Mesodermal cell (in vitro differentiated cells): ENCODE data around the gene SPPL2C.

Source experiments
- H3K27ac ChIP-seq: 2 replicates; pipeline ENCODE4 v1.7.0; 2013; ENCODE audit warnings: mild to moderate bottlenecking, low read depth, low read length, moderate library complexity; ENCODE audit not compliant: severe bottlenecking
- H3K36me3 ChIP-seq: 2 replicates; pipeline ENCODE4 v1.7.1; 2013; ENCODE audit warnings: mild to moderate bottlenecking, low read length, moderate library complexity; ENCODE audit not compliant: control insufficient read depth, insufficient read depth
- H3K4me1 ChIP-seq: one replicate; pipeline ENCODE4 v1.7.1; 2013; ENCODE audit warnings: mild to moderate bottlenecking, low read length; ENCODE audit not compliant: insufficient read depth, control insufficient read depth, poor library complexity, severe bottlenecking
- H3K4me3 ChIP-seq: 2 replicates; pipeline ENCODE4 v1.7.0; 2013; ENCODE audit warnings: low read length, control low read depth, mild to moderate bottlenecking; ENCODE audit not compliant: insufficient read depth, poor library complexity, severe bottlenecking; ENCODE audit errors: extremely low read depth
- H3K9me3 ChIP-seq: 2 replicates; pipeline ENCODE4 v1.7.1; 2013; ENCODE audit warnings: mild to moderate bottlenecking, low read length, moderate library complexity; ENCODE audit not compliant: control insufficient read depth
- WGBS, 2 experiments: methylation state at CpG; one replicate each; pipeline ENCODE4 v1.1.5; 2013; ENCODE audit warnings: missing lambda C conversion rate in 2 of 2; ENCODE audit not compliant: insufficient coverage in 2 of 2; 5-methylcytosine and 5-hydroxymethylcytosine counted together

Gene SPPL2C

GRCh38 chr17:45850011-45850410 lies 5.3 kb downstream of the SPPL2C start:
- Histone ChIP-seq H3K4me3 (no peak overlapping the region), H3K9me3 (no peaks in the 10 kb centered on the region), H3K36me3 (no peaks in the 10 kb centered on the region), H3K27ac (no peak overlapping the region), H3K4me1 (no peaks in the 10 kb centered on the region)
- WGBS, 2 experiments, result 83 to 94% methylated on average over 2 to 4 of the region's 4 CpGs

GRCh38 chr17:45850468-45850867 lies 5.8 kb downstream of the SPPL2C start:
- Histone ChIP-seq H3K27ac (no peak overlapping the region), H3K36me3 (no peaks in the 10 kb centered on the region), H3K4me1 (no peaks in the 10 kb centered on the region), H3K9me3 (no peaks in the 10 kb centered on the region), H3K4me3 (no peak overlapping the region)
- 78 to 90% methylated on average over 3 to 4 of the region's 5 CpGs for WGBS, 2 experiments

GRCh38 chr17:45851022-45851421 lies 6.3 kb downstream of the SPPL2C start:
- 73 to 100% methylated on average over 2 to 6 of the region's 6 CpGs for WGBS, 2 experiments
- Histone ChIP-seq H3K27ac (no peak overlapping the region), H3K36me3 (no peaks in the 10 kb centered on the region), H3K4me3 (no peak overlapping the region), H3K9me3 (no peaks in the 10 kb centered on the region), H3K4me1 (no peaks in the 10 kb centered on the region)

- WGBS, 2 experiments, result 53 to 65% methylated on average over 7 of the region's 8 CpGs
- H3K27ac ChIP-seq, result no peak overlapping the region
- H3K36me3 ChIP-seq, result no peaks in the 10 kb centered on the region
- no peak overlapping the region for H3K4me3 ChIP-seq
- no peaks in the 10 kb centered on the region for H3K9me3 ChIP-seq
- H3K4me1 ChIP-seq, result no peaks in the 10 kb centered on the region
Observed at GRCh38 chr17:45851464-45851863, 6.8 kb downstream of the SPPL2C start.

GRCh38 chr17:45851873-45852272 lies 7.2 kb downstream of the SPPL2C start:
- H3K9me3 ChIP-seq, result no peaks in the 10 kb centered on the region
- H3K27ac ChIP-seq, result no peak overlapping the region
- no peak overlapping the region for H3K4me3 ChIP-seq
- no peaks in the 10 kb centered on the region for H3K36me3 ChIP-seq
- WGBS, 2 experiments, result 60 to 80% methylated on average over 1 of the region's 1 CpG
- no peaks in the 10 kb centered on the region for H3K4me1 ChIP-seq

GRCh38 chr17:45852535-45853297 lies 8.0 kb downstream of the SPPL2C start:
- no peak overlapping the region for H3K27ac ChIP-seq
- 7 to 26% methylated on average over 3 to 5 of the region's 12 CpGs for WGBS, 2 experiments

GRCh38 chr17:45854209-45854608 lies 9.5 kb downstream of the SPPL2C start:
- Histone ChIP-seq H3K27ac (no peak overlapping the region), H3K36me3 (no peaks in the 10 kb centered on the region), H3K9me3 (no peaks in the 10 kb centered on the region), H3K4me3 (no peak overlapping the region), H3K4me1 (no peaks in the 10 kb centered on the region)
- 79 to 85% methylated on average over 9 of the region's 9 CpGs for WGBS, 2 experiments

More at GRCh38 chr17:45852535-45853297, 8.0 kb downstream of the SPPL2C start:
- no peaks in the 10 kb centered on the region for H3K36me3 ChIP-seq
- H3K4me1 ChIP-seq, result no peaks in the 10 kb centered on the region
- no peaks in the 10 kb centered on the region for H3K9me3 ChIP-seq
- H3K4me3 ChIP-seq, result no peak overlapping the region

- no peaks in the 10 kb centered on the region for H3K9me3 ChIP-seq
- no peaks in the 10 kb centered on the region for H3K4me1 ChIP-seq
- no peaks in the 10 kb centered on the region for H3K36me3 ChIP-seq
- no peak overlapping the region for H3K27ac ChIP-seq
- no peak overlapping the region for H3K4me3 ChIP-seq
- WGBS, 2 experiments, result 67 to 91% methylated on average over 1 of the region's 2 CpGs
Observed at GRCh38 chr17:45855691-45856336, 11.1 kb downstream of the SPPL2C start.

- 43 to 47% methylated on average over 7 to 10 of the region's 10 CpGs for WGBS, 2 experiments
Observed at GRCh38 chr17:45857977-45858708, 13.5 kb downstream of the SPPL2C start.

GRCh38 chr17:45861165-45861564 lies 16.5 kb downstream of the SPPL2C start:
- Histone ChIP-seq H3K9me3 (no peaks in the 10 kb centered on the region), H3K27ac (no peak overlapping the region), H3K4me3 (no peak overlapping the region), H3K4me1 (no peaks in the 10 kb centered on the region), H3K36me3 (no peaks in the 10 kb centered on the region)
- WGBS, 2 experiments, result 85 to 88% methylated on average over 6 of the region's 7 CpGs

More at GRCh38 chr17:45857977-45858708, 13.5 kb downstream of the SPPL2C start:
- H3K4me1 ChIP-seq, result no peaks in the 10 kb centered on the region
- H3K9me3 ChIP-seq, result no peaks in the 10 kb centered on the region
- no peak overlapping the region for H3K27ac ChIP-seq
- H3K4me3 ChIP-seq, result no peak overlapping the region
- no peaks in the 10 kb centered on the region for H3K36me3 ChIP-seq
